DMS79 treated with DMSO at 0.1 percent for 48 hours (cell line): ENCODE results near the gene PTPN1.
"Not testable (repeated sequence)": the region's sequence is repeated elsewhere in the genome, so short reads cannot be mapped to it uniquely, and the experiment has no call there.

Source experiments
- DNase-seq: peaks from one replicate; lab custom pipeline; 2025; lab: John Stamatoyannopoulos, UW

Gene PTPN1

GRCh38 chr20:50532221-50532620 is 22.0 kb downstream of the PTPN1 start:
- DNase-seq = no peak

- no peak for DNase-seq
Observed at GRCh38 chr20:50533061-50533460, 22.9 kb downstream of the PTPN1 start.

GRCh38 chr20:50533464-50533863 is 23.3 kb downstream of the PTPN1 start:
- DNase-seq = no peak

- DNase-seq = no peak
Observed at GRCh38 chr20:50534567-50534966, 24.4 kb downstream of the PTPN1 start.

- no peak for DNase-seq
Observed at GRCh38 chr20:50535162-50535561, 25.0 kb downstream of the PTPN1 start.

GRCh38 chr20:50536333-50536732 is 26.1 kb downstream of the PTPN1 start:
- peak; percentile 97 for DNase-seq

GRCh38 chr20:50537546-50538201 is 27.5 kb downstream of the PTPN1 start:
- DNase-seq = peak; percentile 74

GRCh38 chr20:50538276-50538675 is 28.1 kb downstream of the PTPN1 start:
- peak; percentile 34 for DNase-seq

- DNase-seq = not testable (repeated sequence)
Observed at GRCh38 chr20:50539798-50540197, 29.6 kb downstream of the PTPN1 start.

- DNase-seq = no peak
Observed at GRCh38 chr20:50540620-50541605, 30.7 kb downstream of the PTPN1 start.

- DNase-seq = no peak
Observed at GRCh38 chr20:50541606-50542041, 31.4 kb downstream of the PTPN1 start.

GRCh38 chr20:50543326-50543725 is 33.1 kb downstream of the PTPN1 start:
- no peak for DNase-seq

GRCh38 chr20:50545126-50545525 is 34.9 kb downstream of the PTPN1 start:
- DNase-seq = no peak

GRCh38 chr20:50546729-50547314 is 36.6 kb downstream of the PTPN1 start:
- DNase-seq = no peak

GRCh38 chr20:50547964-50548363 is 37.8 kb downstream of the PTPN1 start:
- no peak for DNase-seq

GRCh38 chr20:50548396-50548795 is 38.2 kb downstream of the PTPN1 start:
- DNase-seq = no peak

GRCh38 chr20:50550531-50550930 is 40.3 kb downstream of the PTPN1 start:
- DNase-seq = peak; percentile 20

GRCh38 chr20:50551288-50551687 is 41.1 kb downstream of the PTPN1 start:
- DNase-seq = peak; percentile 68

GRCh38 chr20:50552979-50553378 is 42.8 kb downstream of the PTPN1 start:
- no peak for DNase-seq

- DNase-seq = no peak
Observed at GRCh38 chr20:50554694-50555579, 44.8 kb downstream of the PTPN1 start.

GRCh38 chr20:50555662-50556061 is 45.5 kb downstream of the PTPN1 start:
- no peak for DNase-seq
